PC-9 (cell line): ENCODE measurements around the gene TNK2. TPM values are rescaled to one million over a fixed set of nuclear protein-coding genes. Genes with fewer than 3 reads are reported as not detected.
"Not testable (repeated sequence)": the region's sequence is repeated elsewhere in the genome, so short reads cannot be mapped to it uniquely, and the experiment has no call there.

Experiments used
- BruUV-seq: library from RNA; stranded (reverse); fragments of 400-500 nt; replicated peaks from 2 replicates; lab custom pipeline; 2021; lab: Mats Ljungman, UMichigan
- CTCF ChIA-PET: fragments of 300-600 bp; sonication (Branson Sonifier 250); formaldehyde crosslinking; loops from one replicate; lab custom pipeline; 2022; ENCODE audit warnings: antibody characterized with exemption; lab: Charles Lee
- POLR2A ChIA-PET: fragments of 300-600 bp; sonication (Branson Sonifier 250); formaldehyde crosslinking; loops from one replicate; lab custom pipeline; 2022; ENCODE audit warnings: antibody characterized with exemption; ENCODE audit not compliant: unreplicated experiment; lab: Charles Lee
- DNase-seq, 2 experiments: peaks; one replicate each; pipeline versions ENCODE4 v3.0.0 to v3.0.0-alpha.2; 2015 to 2022; ENCODE audit warnings: mixed read lengths in 1 of 2
- H2AFZ ChIP-seq: fragments of 200-600 bp; sonication (generic); 2 replicates; pipeline ENCODE4 v1.8.1; 2017; ENCODE audit warnings: antibody characterized with exemption
- H3F3A ChIP-seq: fragments of 200-600 bp; sonication (generic); 2 replicates; pipeline ENCODE4 v1.8.1; 2017; ENCODE audit warnings: antibody characterized with exemption, mild to moderate bottlenecking, low read depth; ENCODE audit not compliant: insufficient read depth
- H3K27ac ChIP-seq: fragments of 200-600 bp; sonication (generic); 2 replicates; pipeline ENCODE4 v1.6.1; 2016; ENCODE audit warnings: mixed run types
- H3K27me3 ChIP-seq: fragments of 200-600 bp; sonication (generic); 2 replicates; pipeline ENCODE4 v1.6.1; 2016; ENCODE audit warnings: low read depth, mixed run types; ENCODE audit not compliant: insufficient read depth
- H3K36me3 ChIP-seq: fragments of 200-600 bp; sonication (generic); 2 replicates; pipeline ENCODE4 v1.6.1; 2016; ENCODE audit warnings: low read depth, mixed run types
- H3K4me1 ChIP-seq: fragments of 200-600 bp; sonication (generic); replicated peaks from 2 replicates; pipeline ENCODE4 v1.6.1; 2016; ENCODE audit warnings: mixed run types; ENCODE audit not compliant: insufficient read depth
- H3K4me2 ChIP-seq: fragments of 200-600 bp; sonication (generic); 2 replicates; pipeline ENCODE4 v1.6.1; 2017; ENCODE audit warnings: mixed run types
- H3K4me3 ChIP-seq: fragments of 200-600 bp; sonication (generic); 2 replicates; pipeline ENCODE4 v1.6.1; 2016; ENCODE audit warnings: mixed run types
- H3K79me2 ChIP-seq: fragments of 200-600 bp; sonication (generic); 2 replicates; pipeline ENCODE4 v1.6.1; 2017; ENCODE audit warnings: low read depth, mixed run types
- H3K9me2 ChIP-seq: fragments of 200-600 bp; sonication (generic); 2 replicates; pipeline ENCODE4 v1.8.1; 2017; ENCODE audit warnings: mild to moderate bottlenecking; ENCODE audit not compliant: insufficient read depth
- H3K9me3 ChIP-seq: fragments of 200-600 bp; sonication (generic); 2 replicates; pipeline ENCODE4 v1.8.1; 2016; ENCODE audit warnings: low read depth; ENCODE audit not compliant: insufficient read depth
- H4K20me1 ChIP-seq: fragments of 200-600 bp; sonication (generic); 2 replicates; pipeline ENCODE4 v1.8.1; 2017; ENCODE audit not compliant: insufficient read depth
- intact Hi-C: fragments of 100-400 bp; cut with micrococcal nuclease; formaldehyde crosslinking; loops from one replicate; pipeline ENCODE4 v1.10.0; 2022; ENCODE audit not compliant: unreplicated experiment
- total RNA-seq: library from RNA; stranded (reverse); gene quantifications from 2 replicates; pipeline ENCODE4 v1.2.3, GENCODE V29; 2021

Gene TNK2
- total RNA-seq, 1 experiment from 2014 or later = 118 TPM

GRCh38 chr3:195952590-195952989 is 44.2 kb upstream of the TNK2 start:
- CTCF ChIA-PET, H3K36me3 ChIP-seq, H3K4me2 ChIP-seq, H3K27me3 ChIP-seq, H3K9me3 ChIP-seq, H3K9me2 ChIP-seq, H3K4me3 ChIP-seq, H4K20me1 ChIP-seq, intact Hi-C loops, POLR2A ChIA-PET, BruUV-seq, H3K79me2 ChIP-seq, H3K27ac ChIP-seq, H2AFZ ChIP-seq, DNase-seq, H3F3A ChIP-seq: not testable (repeated sequence)
- peaks cover 13% of the 10 kb centered on the region for H3K4me1 ChIP-seq

GRCh38 chr3:195951443-195952177 is 43.3 kb upstream of the TNK2 start:
- H3K9me3 ChIP-seq, H3K79me2 ChIP-seq, H3K27me3 ChIP-seq, CTCF ChIA-PET, POLR2A ChIA-PET, BruUV-seq, H4K20me1 ChIP-seq, H3K36me3 ChIP-seq, H3K4me3 ChIP-seq, H3K9me2 ChIP-seq, H3K27ac ChIP-seq, H3F3A ChIP-seq, H2AFZ ChIP-seq, intact Hi-C loops, H3K4me2 ChIP-seq: not testable (repeated sequence)
- DNase-seq = peak in 1 of 2 experiments; percentile 25
- H3K4me1 ChIP-seq = peaks cover 13% of the 10 kb centered on the region

- H3K4me3 ChIP-seq, DNase-seq, H2AFZ ChIP-seq, POLR2A ChIA-PET, intact Hi-C loops, H3K27me3 ChIP-seq, H3K9me3 ChIP-seq, BruUV-seq, H3K36me3 ChIP-seq, H3K9me2 ChIP-seq, H3F3A ChIP-seq, H3K27ac ChIP-seq, H4K20me1 ChIP-seq, H3K79me2 ChIP-seq, CTCF ChIA-PET, H3K4me2 ChIP-seq, H3K4me1 ChIP-seq: not testable (repeated sequence)
Measured at GRCh38 chr3:195950731-195951130, 42.4 kb upstream of the TNK2 start.

GRCh38 chr3:195950164-195950563 is 41.8 kb upstream of the TNK2 start:
- H3K27me3 ChIP-seq, H3K36me3 ChIP-seq, H3K4me1 ChIP-seq, H3K79me2 ChIP-seq, BruUV-seq, H3K4me3 ChIP-seq, CTCF ChIA-PET, H2AFZ ChIP-seq, H3K27ac ChIP-seq, intact Hi-C loops, H3K9me2 ChIP-seq, POLR2A ChIA-PET, H3K9me3 ChIP-seq, H3F3A ChIP-seq, H4K20me1 ChIP-seq, H3K4me2 ChIP-seq: not testable (repeated sequence)
- DNase-seq = peak in 1 of 2 experiments; percentile 43

GRCh38 chr3:195946910-195947699 is 38.8 kb upstream of the TNK2 start:
- H4K20me1 ChIP-seq, POLR2A ChIA-PET, H3F3A ChIP-seq, DNase-seq, CTCF ChIA-PET, intact Hi-C loops, H3K79me2 ChIP-seq, H3K27me3 ChIP-seq, BruUV-seq, H3K9me2 ChIP-seq, H3K4me2 ChIP-seq, H2AFZ ChIP-seq, H3K36me3 ChIP-seq, H3K27ac ChIP-seq, H3K9me3 ChIP-seq, H3K4me3 ChIP-seq, H3K4me1 ChIP-seq: not testable (repeated sequence)

- BruUV-seq, H3K27ac ChIP-seq, H3K4me1 ChIP-seq, H2AFZ ChIP-seq, H3K9me2 ChIP-seq, POLR2A ChIA-PET, H3F3A ChIP-seq, H3K9me3 ChIP-seq, H3K79me2 ChIP-seq, H3K27me3 ChIP-seq, H3K36me3 ChIP-seq, DNase-seq, H3K4me3 ChIP-seq, H4K20me1 ChIP-seq, H3K4me2 ChIP-seq: not testable (repeated sequence)
- CTCF ChIA-PET = interaction anchor here (0.7 to 1.0 kb wide), 2 partner anchors 24 to 60 kb away, joined by 3 to 4 read pairs; no protein-coding TSS in a partner anchor
- intact Hi-C loops = loop anchor here (5.0 kb wide), 1 partner anchor 61 kb away; no protein-coding TSS in a partner anchor
Measured at GRCh38 chr3:195941265-195941815, 33.0 kb upstream of the TNK2 start.

GRCh38 chr3:195940806-195941205 is 32.5 kb upstream of the TNK2 start:
- H3K36me3 ChIP-seq, H3K27ac ChIP-seq, DNase-seq, H4K20me1 ChIP-seq, H3K9me3 ChIP-seq, H3K9me2 ChIP-seq, H3K4me1 ChIP-seq, BruUV-seq, H3K27me3 ChIP-seq, H3K4me3 ChIP-seq, H3F3A ChIP-seq, H3K79me2 ChIP-seq, H3K4me2 ChIP-seq, H2AFZ ChIP-seq: not testable (repeated sequence)
- POLR2A ChIA-PET = interaction anchor here (0.6 kb wide), 1 partner anchor 59 kb away, joined by 5 read pairs; no protein-coding TSS in a partner anchor
- CTCF ChIA-PET = interaction anchor here (0.7 kb wide), 2 partner anchors 60 to 61 kb away, joined by 4 to 7 read pairs; no protein-coding TSS in a partner anchor
- intact Hi-C loops = loop anchor here (5.0 kb wide), 1 partner anchor 61 kb away; no protein-coding TSS in a partner anchor
